ENCODE results near the gene NOL4L.

Gene NOL4L

GRCh38 chr20:32521780-32522525, 63.2 kb downstream of the NOL4L start:
- DNase-seq: peak; percentile 75

- no peak for DNase-seq
Measured at GRCh38 chr20:32520927-32521203, 64.3 kb downstream of the NOL4L start.

DNA sequence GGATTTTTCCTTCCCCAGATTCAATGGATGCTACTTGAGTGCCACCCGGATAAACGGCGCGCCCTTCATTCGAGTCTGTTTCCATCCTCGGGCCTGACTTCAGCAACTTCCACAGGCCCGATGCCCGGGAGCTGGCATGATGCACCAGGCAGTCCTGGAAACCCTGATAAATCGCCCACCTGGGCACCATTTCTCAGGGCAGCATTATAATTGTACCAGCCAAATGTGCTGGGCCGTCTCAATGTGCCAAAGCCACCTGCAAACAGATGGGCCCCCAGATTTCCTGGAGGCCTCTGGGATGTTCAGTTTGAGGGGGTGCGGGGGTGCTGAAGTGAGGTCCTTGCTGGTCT, 65.8 kb downstream of the NOL4L start:
- DNase-seq: no peak

GRCh38 chr20:32518593-32519380, 66.3 kb downstream of the NOL4L start:
- no peak for DNase-seq

- no peak for DNase-seq
Measured at GRCh38 chr20:32517914-32518592, 67.1 kb downstream of the NOL4L start.

- no peak for DNase-seq
Measured at GRCh38 chr20:32517518-32517873, 67.6 kb downstream of the NOL4L start.

DNA sequence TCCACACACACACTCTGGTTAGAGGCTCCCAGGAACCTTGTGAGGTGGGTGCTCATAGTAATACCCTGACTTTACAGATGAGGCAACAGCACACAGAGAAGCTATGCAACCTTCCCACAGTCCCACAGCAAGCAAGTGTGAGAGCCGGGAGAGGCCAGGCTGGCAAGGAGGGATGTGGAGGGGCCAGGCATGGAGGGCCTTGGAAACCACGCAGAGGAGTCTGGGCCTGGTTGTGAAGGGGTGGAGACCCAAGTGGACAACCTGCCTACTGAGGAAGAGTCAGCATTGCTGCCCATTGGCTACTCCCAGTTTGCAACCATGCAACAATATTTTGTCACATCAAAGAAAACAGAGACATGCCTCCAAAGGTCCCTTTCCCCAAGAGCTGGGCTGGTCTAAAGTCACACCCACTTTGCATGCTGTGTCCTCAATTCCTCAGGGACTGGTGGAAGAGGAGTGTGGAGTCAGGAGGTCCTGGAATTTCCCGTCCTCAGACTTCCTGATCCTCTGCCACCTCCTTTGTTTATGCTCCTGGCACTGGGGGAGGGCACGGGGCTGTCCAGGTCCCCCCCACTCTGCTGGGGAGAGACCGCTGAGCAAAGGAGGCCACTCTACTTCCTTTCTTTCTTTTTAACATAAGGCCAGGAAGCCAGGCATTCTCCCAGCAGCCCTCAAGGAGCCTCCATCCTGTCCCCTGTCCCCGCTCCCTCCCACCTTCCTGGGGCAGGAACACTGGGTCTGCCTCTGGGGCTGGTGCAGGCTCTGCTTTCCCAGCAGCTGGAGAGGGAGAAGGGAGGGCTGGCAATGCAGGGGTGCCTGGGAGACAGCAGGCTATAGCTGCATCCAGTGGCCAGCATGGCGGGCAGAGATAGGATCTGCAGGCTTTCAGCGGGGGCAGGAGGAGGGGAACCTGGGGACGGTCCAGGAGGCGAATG, 68.3 kb downstream of the NOL4L start:
- no peak for DNase-seq

- no peak for DNase-seq
Measured at GRCh38 chr20:32515631-32516101, 69.5 kb downstream of the NOL4L start.

DNA sequence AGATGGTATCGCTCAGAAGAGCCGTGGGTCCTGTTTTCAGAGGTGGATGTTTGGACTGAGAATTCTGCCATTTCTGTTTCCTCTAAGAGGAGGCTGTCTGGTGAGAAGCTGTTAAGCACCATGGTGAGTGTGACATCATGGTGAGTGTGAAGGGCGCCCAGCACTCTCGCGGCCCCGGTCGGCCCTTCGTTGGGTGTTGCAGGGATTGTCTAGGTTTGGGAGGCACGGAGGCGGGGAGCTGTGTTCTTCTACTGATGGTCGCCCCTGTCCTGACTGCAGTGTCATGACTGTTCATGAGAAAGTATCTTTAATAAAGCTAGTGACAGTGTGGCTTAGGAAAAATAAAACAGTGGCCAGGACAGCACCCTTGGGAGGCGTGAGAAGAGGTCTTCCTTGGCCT, 70.4 kb downstream of the NOL4L start:
- DNase-seq: no peak

DNA sequence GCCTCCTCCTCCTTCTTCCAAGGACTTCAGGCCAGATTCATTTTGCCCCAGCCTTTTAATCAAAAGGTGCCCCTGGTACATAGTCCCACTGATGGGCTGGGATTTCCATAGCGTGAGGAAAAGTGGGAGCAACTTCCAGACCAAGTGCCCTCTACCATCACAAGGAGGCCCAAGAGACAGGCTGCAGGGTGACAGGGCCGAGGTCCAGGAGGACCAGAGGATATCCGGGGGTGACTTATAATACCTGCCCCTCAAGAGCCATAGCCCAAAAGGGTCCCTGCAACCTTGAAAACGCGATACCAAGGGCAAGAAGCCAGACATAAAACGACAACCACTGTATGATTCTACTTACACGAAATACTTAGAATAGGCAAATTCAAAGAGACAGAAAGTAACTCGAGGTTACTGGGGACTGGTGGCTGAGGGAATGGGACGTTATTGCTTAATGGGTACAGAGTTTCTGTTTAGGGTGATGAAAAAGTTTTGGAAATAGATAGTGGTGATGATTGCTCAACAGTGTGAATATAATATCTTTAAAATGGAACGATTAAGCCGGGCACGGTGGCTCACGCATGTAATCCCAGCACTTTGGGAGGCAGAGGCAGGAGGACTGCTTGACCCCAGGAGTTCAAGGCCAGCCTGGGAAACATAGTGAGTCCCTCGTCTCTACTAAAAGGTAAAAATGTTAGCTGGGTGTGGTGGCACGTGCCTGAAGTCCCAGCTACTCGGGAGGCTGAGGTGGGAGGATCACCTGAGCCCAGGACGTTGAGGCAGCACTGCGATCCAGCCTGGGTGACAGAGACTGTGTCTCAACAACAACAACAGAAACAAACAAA, 71.9 kb downstream of the NOL4L start:
- no peak for DNase-seq

GRCh38 chr20:32512047-32512385, 73.1 kb downstream of the NOL4L start:
- DNase-seq: no peak

DNA sequence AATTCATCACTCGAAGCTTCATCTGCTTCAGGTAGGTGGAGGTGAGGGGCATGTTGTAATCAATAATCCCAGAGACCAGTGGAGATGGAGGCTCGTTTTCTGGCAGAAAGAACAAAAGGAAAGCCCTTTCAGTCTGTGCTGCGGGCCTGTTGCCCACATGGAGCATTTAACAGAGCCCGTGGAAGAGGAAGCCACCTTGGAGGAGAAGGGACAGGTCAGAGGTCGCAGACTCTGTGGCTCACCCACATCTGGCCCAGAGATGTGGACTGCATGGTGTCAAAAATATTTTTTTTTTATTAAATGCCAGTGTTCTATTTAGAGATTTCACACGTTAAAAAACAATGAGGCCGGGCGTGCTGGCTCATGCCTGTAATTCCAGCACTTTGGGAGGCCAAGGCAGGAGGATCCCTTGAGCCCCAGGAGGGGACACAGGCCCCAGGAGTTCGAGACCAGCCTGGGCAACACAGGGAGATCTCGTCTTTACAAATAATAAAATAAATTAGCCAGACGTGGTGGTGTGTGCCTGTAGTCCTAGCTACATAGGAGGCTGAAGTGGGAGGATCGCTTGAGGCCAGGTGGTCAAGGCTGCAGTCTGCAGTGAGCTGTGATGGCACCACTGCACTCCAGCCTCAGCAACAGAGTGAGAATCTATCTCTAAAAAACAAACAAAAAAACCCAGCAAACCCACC, 73.6 kb downstream of the NOL4L start:
- DNase-seq: no peak

DNA sequence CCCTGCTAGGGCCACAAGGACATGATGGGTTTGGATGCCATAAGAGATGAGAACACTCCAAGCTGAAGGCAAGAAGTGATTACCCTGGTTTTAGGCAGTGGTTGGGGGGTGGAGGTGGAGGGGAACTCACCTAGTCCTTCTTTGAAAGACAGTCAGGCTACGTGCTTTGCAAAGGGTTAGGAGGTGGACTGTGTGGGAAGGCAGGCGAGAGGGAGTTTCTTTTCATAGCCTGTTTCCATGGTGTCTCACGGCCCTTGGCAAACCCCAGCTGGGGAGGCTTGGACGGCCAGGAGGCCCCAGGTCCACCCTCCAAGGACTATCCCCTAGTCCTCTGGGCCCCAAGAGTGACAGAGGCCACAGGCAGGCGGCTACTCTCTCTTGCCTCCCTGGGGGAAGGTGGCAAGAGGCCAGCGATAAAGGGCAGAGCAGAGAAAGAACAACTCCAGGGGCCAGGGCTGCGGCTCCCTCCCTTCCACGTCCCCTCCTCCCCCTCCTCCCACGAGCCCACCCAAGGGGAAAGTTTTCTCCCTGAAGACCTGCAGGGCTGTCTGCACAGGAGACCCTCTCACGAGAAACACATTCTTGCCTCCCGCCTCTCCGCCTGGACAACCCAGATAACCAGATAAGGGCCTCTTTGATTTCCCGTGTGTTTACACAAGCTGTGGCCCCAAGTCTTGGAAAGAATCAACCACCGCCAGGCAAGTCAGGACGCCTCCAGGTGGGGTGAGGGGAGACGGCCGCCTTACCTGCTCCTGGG, 74.4 kb downstream of the NOL4L start:
- DNase-seq: peak; percentile 59

- DNase-seq: no peak
Measured at GRCh38 chr20:32510120-32510600, 75.0 kb downstream of the NOL4L start.

DNA sequence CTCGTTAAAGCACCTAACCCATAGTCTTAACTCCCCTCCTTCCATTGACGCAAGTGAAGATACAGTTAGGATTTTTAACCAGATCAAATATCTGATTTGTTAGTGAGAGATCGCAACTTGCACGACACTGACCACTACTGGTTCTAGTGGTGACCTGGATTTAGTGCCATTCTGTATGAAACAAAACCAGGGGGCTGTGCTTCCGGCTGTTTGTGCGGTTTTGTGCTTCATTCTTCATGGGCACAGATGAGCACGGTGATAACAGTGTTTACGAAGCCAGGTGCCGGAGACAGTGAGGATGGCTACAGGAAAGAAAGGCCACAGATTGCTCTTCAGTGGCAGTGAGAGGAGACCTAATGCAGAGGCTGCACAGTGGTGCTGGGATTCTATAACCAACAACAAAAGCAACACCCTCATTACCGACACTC, 75.5 kb downstream of the NOL4L start:
- DNase-seq: no peak

DNA sequence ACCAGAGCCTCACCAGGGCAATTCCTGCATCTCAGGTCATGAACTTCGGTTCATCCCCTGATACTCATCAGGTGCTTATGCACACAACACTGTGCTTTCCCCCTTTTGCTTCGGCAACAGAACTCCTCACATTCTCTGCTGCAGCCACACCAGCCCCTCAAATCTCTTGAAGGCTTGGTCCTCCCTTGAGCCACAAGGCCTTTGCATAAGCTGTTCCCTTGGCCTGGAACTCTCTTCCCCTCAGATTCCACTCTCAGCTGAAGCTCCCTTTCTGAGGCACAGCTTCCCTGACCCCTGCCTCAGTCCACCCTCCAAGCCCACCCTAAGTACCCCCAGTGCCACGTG, 76.4 kb downstream of the NOL4L start:
- DNase-seq: no peak

GRCh38 chr20:32507998-32508774, 76.9 kb downstream of the NOL4L start:
- no peak for DNase-seq

DNA sequence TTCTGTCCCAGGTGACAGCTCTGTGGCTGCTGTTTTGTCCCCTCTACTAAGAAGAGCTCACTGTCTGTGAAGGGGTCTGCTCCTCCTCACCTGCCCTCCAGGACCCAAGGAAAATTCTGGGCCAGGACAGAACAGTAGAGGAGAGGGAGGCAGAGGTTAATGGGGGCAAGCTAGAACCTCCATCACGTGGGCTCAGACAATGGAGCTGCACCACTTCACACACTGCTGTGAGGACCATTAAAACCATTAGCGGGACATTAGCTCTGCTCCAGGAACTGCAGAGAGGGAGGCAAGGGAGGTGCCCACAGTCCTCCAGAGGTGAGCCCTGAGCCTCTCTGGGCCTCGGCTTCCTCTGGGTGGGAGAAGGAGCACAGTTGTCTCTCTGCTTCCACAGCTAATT, 78.4 kb downstream of the NOL4L start:
- no peak for DNase-seq

- DNase-seq: no peak
Measured at GRCh38 chr20:32505723-32506473, 79.2 kb downstream of the NOL4L start.

All from NCI-H2171 (cell line).